ENCODE results near the gene PROM2.

The PROM2 gene

GRCh38 chr2:95337829-95338228 lies 63.6 kb downstream of the PROM2 start:
- Histone ChIP-seq H3K9me3 (no peaks in the 10 kb centered on the region), H3K36me3 (no peaks in the 10 kb centered on the region), H3K4me3 (ENCODE audit: low read depth, low read length) (no peak overlapping the region), H3K27me3 (no peaks in the 10 kb centered on the region), H3K4me1 (no peaks in the 10 kb centered on the region)
- no peak for DNase-seq
- TF ChIP-seq CTCF (IDR thresholded peaks at IDR 0.05; ENCODE audit: low read depth, low read length): no peak
